GM21825 (cell line): ENCODE measurements around the gene SMAD6.

Source experiments
- ATAC-seq: cut with Tn5 transposase; IDR thresholded peaks from one replicate; pipeline ENCODE4 v1.9.1; 2021; ENCODE audit warnings: mild to moderate bottlenecking, moderate library complexity; ENCODE audit not compliant: unreplicated experiment

SMAD6 gene

DNA sequence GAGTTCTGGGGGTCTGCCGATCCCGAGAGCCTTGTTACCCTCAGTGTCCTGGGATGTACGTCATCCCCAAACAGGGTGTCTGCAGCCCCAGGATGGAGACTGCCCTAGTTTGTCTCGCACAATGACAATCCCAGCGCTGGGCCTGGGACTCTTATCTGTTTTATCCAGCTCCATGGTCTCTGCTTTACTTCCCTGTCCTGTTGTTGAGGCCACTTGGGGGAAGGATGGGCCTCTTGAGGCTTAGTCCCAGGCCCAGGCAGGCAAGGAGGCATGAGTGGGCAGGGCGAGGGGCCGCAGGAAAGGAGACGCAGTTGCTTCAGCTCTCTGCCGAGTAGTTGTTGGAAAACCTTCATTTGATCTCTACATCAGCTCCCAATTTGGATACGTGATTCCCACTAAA lies 17.4 kb downstream of the SMAD6 start:
- ATAC-seq = no peak

GRCh38 chr15:66720206-66721010 lies 18.4 kb downstream of the SMAD6 start:
- no peak for ATAC-seq

DNA sequence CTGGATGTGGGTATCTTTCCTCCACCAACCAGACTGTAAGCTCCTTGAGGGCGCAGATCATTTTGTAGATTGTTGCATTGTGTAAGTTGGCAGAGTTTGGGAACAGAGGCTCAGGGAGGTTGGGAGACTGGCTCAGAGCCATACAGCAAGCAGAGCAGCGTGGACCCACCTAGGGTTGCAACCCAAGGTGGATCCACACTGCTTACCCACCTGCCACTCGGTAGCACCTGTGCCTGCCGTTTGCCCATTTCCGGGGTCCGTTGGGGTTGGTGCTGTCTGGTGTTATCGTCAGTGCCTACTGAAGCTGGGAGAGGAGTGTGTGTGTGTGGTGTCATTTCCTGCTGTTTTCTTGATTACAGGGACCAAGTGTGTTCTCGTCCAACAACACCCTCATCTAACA lies 19.0 kb downstream of the SMAD6 start:
- ATAC-seq = no peak

- ATAC-seq = no peak
Observed at GRCh38 chr15:66721501-66721937, 19.5 kb downstream of the SMAD6 start.

DNA sequence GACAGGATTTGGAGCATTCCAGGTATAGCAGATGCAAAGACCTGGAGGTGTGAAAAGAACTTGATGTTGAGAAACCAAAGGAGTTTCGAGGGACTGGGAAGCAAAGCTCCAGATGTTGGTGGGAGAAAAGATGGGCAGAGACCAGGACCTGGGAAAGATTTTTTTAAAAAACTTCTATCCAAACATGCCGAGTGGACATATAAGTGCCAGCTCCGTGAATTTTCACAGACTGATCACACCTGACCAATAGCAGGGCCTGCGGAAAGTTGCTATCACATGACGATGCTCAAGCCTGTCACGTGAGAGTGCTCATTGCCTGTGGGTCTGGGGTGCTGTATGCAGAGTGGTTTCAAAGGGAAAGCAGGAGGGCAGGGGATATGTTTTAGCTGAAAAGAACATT lies 19.9 kb downstream of the SMAD6 start:
- no peak for ATAC-seq

- no peak for ATAC-seq
Observed at GRCh38 chr15:66722757-66723540, 20.9 kb downstream of the SMAD6 start.

- no peak for ATAC-seq
Observed at GRCh38 chr15:66723826-66724731, 22.0 kb downstream of the SMAD6 start.

DNA sequence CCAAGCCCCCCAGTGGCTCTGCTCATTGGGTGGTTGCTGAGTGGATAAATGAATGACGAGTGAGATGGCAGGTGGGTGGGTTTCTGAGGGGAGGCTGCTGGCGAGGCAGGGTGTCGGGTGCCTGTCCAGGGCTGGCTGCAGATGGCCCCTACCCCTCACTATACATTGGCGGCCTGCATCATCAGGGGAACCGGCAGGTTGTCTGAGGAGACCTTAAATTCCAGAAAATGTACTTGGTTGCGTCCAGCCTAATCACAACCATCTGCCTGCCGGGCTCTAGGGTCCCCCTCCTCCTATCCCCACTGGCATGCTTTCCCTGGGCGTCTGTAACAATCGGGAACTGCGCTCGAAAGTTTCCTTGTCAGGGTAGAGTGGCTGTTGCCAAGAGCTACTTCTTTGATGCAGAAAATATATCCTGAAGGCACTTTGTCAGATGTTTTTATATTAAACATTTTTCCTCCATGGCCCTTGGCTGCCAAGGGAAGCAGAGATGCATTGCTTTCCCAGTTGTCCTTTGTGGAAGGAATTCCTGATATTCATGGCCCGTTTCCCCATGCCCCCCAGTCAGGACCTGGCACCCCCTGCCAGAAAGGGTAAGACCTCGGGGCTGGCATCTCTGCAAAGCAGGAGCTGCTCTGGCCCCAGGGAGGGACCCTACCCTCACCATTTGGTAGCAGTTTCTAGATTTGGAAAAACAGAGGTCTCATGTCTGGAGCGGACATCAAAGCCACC lies 22.9 kb downstream of the SMAD6 start:
- no peak for ATAC-seq

- no peak for ATAC-seq
Observed at GRCh38 chr15:66725464-66725785, 23.4 kb downstream of the SMAD6 start.

DNA sequence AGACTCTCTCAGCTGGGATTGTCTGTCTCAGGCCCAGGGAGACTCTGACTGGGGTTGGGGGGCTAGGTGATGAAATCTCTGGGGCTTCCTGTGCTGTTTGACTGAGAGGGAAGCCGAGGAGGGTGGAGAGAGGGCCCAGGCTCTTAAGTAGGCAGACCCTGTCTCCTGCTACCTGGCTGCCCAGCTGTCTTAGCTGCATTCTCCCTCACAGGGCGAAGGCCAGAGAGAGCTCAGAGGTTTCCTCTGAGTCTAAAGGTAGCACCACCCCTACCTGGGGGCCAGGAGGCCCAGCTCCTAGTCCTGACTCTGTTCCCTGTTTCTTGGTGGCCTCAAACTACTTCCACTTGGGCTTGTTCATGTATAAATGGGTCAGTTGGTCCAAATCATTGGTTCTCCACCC lies 24.4 kb downstream of the SMAD6 start:
- ATAC-seq = no peak

DNA sequence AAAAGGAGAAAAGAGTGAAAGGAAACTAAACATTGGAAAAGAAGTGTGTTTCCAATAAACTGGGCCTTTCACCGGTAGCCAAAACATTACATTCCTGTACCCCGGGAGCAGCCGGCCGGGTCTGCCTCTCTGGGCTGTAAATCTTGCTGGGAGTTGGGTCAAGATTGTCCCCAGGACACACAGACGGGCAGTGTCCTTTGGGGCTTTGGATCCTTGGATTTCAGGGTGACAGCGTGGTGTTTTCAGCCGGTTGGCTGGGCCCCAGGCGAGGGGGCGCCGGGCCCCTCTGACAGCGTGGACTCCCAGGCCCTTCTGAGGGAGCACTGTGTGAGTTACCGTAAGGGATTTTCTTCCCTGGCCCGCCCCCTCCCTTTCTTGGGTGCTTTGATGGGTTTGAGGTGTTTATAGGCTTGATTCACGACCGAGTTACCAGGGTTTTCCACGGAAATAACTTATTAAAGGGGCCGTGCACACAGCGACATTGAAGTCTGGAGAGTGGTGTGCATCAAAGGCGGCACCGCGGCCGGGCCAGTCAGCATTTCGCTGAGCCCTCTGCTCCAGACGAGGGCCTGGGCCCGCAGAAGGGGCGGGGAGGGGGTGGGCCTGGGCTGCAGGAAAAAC lies 27.4 kb downstream of the SMAD6 start:
- no peak for ATAC-seq

GRCh38 chr15:66730168-66731021 lies 28.4 kb downstream of the SMAD6 start:
- no peak for ATAC-seq

GRCh38 chr15:66733976-66734375 lies 31.9 kb downstream of the SMAD6 start:
- ATAC-seq = no peak

DNA sequence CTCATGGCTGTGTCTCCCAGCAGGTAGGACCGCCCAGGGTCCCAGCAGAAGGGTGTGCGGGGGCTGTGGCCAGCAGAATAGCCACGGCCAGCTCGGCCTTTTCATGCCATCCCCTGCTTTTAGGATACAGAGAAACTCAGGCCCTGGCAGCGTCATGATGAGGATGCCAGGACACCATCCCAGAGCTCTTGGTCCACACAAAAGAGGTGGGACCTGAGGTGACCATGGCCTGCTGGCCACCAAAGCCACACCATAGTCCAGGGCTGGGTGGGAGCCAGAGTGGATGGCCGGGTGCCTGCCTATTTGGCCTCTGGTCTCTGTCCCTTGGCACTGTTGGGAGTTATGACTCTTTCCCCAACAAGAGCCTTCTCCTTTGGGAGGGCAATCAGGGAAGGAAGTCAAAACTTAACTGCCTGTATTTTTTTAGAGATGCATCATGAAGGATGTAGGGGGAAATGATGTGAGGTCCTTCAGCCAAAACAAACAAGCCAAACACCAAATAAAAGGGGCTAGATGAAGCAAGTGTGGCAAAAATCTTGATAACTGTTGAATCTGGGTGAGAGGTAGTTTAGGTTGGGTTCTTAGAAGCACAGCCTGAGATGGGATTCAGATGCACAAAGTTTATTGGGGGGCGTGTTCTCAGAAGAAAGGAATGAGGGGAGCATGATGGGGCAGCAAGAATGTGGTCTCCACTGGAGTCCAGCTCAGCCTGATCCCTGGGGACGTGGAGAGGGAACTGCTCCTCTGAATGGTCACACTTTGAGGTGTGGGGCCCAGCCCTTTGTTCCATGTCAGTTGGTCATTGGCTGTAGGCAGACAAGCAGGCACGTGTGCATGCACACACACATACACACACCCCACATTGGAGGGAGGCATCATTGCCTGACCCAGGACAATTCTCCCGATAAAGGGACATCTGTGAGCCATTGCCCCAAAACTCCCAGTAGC lies 33.2 kb downstream of the SMAD6 start:
- ATAC-seq = no peak

- no peak for ATAC-seq
Observed at GRCh38 chr15:66735909-66736305, 33.9 kb downstream of the SMAD6 start.

DNA sequence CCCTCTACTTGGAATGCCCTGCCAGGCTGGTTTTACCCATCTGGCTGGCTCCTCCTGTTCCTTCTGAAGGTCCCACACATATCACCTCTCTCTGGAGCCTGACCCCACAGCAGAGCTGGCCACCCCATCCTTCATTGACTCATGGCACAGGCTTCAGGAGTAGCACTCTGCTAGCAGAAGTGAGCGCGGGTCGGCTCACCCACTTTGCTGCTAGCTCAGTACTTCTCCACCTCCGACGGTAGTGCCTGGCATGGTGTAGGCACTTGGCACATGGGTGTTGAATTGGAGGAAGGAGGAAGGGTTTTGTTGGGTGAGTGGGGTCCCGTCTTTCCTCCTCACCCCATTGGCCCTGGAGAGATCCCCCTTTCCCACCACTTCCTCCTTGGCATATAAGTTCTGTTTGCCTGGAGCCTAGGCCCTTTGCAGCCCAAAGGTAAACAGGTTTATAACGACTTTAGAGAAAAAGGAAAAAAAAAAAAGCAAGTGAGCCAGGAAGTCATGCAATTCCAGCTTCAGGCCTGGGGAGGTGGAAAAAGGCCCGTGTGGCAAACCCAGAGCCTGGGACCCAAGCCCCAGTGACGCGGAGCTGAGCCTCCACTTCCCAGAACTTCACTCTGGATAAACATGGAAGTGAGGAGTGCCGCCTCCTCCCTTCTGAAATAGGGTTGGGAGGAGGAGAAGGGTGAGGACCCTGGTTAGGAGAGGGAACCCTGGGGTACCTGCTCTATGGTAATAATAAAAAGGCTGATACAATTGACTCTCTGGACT lies 35.4 kb downstream of the SMAD6 start:
- ATAC-seq = no peak

DNA sequence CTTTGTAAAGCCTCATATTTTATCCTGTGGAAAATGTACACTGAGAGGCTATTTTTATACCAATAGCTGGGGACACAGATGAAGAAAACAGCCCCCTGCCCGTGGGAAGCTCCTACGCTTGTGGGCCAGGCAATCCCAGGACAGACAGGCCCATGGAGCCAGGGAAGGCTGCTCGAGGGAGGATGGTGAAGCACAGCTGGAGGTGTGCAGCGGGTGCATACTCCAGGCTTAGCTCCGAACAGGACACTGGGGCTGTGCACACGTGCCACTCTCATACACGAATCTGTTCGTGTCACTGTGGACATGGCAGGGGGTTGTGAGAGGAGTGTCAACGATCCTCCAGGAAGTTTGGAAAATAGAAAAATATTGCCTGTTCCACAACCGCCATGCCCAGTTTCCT lies 36.1 kb downstream of the SMAD6 start:
- ATAC-seq = no peak
